Vagina (tissue), 2 donors: ENCODE results near the gene NKTR. TPM values are rescaled to one million over a fixed set of nuclear protein-coding genes. Genes with fewer than 3 reads are reported as not detected.

Experiments
- DNase-seq, 2 donors: peaks; one replicate each; pipeline ENCODE4 v3.0.0-alpha.2; 2017; ENCODE audit errors: extremely low spot score in 2 of 2
- H3K27ac ChIP-seq: fragments of 200-600 bp; sonication (generic); one replicate; pipeline ENCODE4 v1.5.1; 2019
- H3K27me3 ChIP-seq: fragments of 200-600 bp; sonication (generic); one replicate; pipeline ENCODE4 v1.5.1; 2019
- H3K36me3 ChIP-seq, 2 donors: fragments of 200-600 bp; sonication (generic); one replicate each; pipeline ENCODE4 v1.5.1; 2017 to 2019
- H3K4me1 ChIP-seq: fragments of 200-600 bp; sonication (generic); one replicate; pipeline ENCODE4 v1.5.1; 2019
- H3K4me3 ChIP-seq, 2 donors: fragments of 200-600 bp; sonication (generic); 1 replicate in 1 of 2; 2 replicates in 1 of 2; pipeline ENCODE4 v1.5.1; 2016 to 2019
- H3K9me3 ChIP-seq: fragments of 200-600 bp; sonication (generic); one replicate; pipeline ENCODE4 v1.5.1; 2019
- CTCF ChIP-seq, 3 experiments: fragments of 450-650 bp in 2 of 3; fragments of 200-600 bp in 1 of 3; sonication (generic) in 1 of 3; IDR thresholded peaks; one replicate each; pipeline ENCODE4 v1.5.1; 2017 to 2019; ENCODE audit warnings: antibody characterized with exemption in 3 of 3, mild to moderate bottlenecking in 2 of 3, moderate library complexity in 2 of 3
- POLR2A ChIP-seq, 2 donors: fragments of 450-650 bp; IDR thresholded peaks; one replicate each; pipeline ENCODE4 v1.6.1; 2017; ENCODE audit warnings: antibody characterized with exemption in 2 of 2, mild to moderate bottlenecking in 2 of 2, moderate library complexity in 2 of 2
- POLR2AphosphoS5 ChIP-seq, 2 donors: sonication (generic); formaldehyde crosslinking; IDR thresholded peaks; one replicate each; pipeline ENCODE4 v1.9.0; 2017; ENCODE audit warnings: antibody characterized with exemption in 2 of 2, mild to moderate bottlenecking in 2 of 2, low read depth in 1 of 2; ENCODE audit not compliant: insufficient read depth in 1 of 2
- intact Hi-C: fragments of 100-400 bp; cut with DNase I; formaldehyde crosslinking; loops from one replicate; pipeline ENCODE4 v1.15.1; 2023
- total RNA-seq: library from RNA; depleted of rRNA; stranded (reverse); fragments of >200 nt; gene quantifications from one replicate; pipeline ENCODE4 v1.2.3, GENCODE V29; 2016

Gene NKTR
- total RNA-seq, 1 donor from 2014 or later = 128 TPM

- Histone ChIP-seq H3K36me3 (peaks cover 0 to 77% of the 10 kb centered on the region in 2 donors), H3K9me3 (no peaks in the 10 kb centered on the region), H3K4me1 (no peaks in the 10 kb centered on the region), H3K27me3 (no peaks in the 10 kb centered on the region), H3K27ac (no peak overlapping the region), H3K4me3 (no peak overlapping the region)
- no peak for TF ChIP-seq POLR2AphosphoS5 (IDR thresholded peaks at IDR 0.05; ENCODE audit: insufficient read depth in 1 of 2, low read depth in 1 of 2)
- TF ChIP-seq CTCF (IDR thresholded peaks at IDR 0.05) = no peak
- TF ChIP-seq POLR2A (IDR thresholded peaks at IDR 0.05) = no peak
- intact Hi-C loops = no loop called here
- DNase-seq = no peak
Measured at GRCh38 chr3:42562047-42562907, 38.2 kb upstream of the NKTR start.

- no peak overlapping the region for H3K27ac ChIP-seq
- H3K36me3 ChIP-seq = peaks cover 0 to 43% of the 10 kb centered on the region in 2 donors
- TF ChIP-seq POLR2A (IDR thresholded peaks at IDR 0.05) (no peak), POLR2AphosphoS5 (IDR thresholded peaks at IDR 0.05; ENCODE audit: insufficient read depth in 1 of 2, low read depth in 1 of 2) (no peak), CTCF (IDR thresholded peaks at IDR 0.05) (no peak)
- H3K27me3 ChIP-seq = no peaks in the 10 kb centered on the region
- no peaks in the 10 kb centered on the region for H3K4me1 ChIP-seq
- H3K4me3 ChIP-seq = no peak overlapping the region
- no peak for DNase-seq
- no peaks in the 10 kb centered on the region for H3K9me3 ChIP-seq
- intact Hi-C loops = no loop called here
Measured at GRCh38 chr3:42569593-42570142, 30.8 kb upstream of the NKTR start.

- Histone ChIP-seq H3K4me1 (no peaks in the 10 kb centered on the region), H3K27me3 (no peaks in the 10 kb centered on the region), H3K4me3 (no peak overlapping the region), H3K27ac (no peak overlapping the region), H3K9me3 (no peaks in the 10 kb centered on the region), H3K36me3 (peaks cover 0 to 26% of the 10 kb centered on the region in 2 donors)
- intact Hi-C loops = no loop called here
- no peak for TF ChIP-seq POLR2AphosphoS5 (IDR thresholded peaks at IDR 0.05; ENCODE audit: insufficient read depth in 1 of 2, low read depth in 1 of 2)
- no peak for TF ChIP-seq POLR2A (IDR thresholded peaks at IDR 0.05)
- no peak for TF ChIP-seq CTCF (IDR thresholded peaks at IDR 0.05)
- no peak for DNase-seq
Measured at GRCh38 chr3:42572278-42572677, 28.2 kb upstream of the NKTR start.

GRCh38 chr3:42575137-42575741 lies 25.2 kb upstream of the NKTR start:
- intact Hi-C loops = no loop called here
- H3K36me3 ChIP-seq = peaks cover 0 to 14% of the 10 kb centered on the region in 2 donors

More at GRCh38 chr3:42575137-42575741, 25.2 kb upstream of the NKTR start:
- Histone ChIP-seq H3K4me1 (peaks cover 4% of the 10 kb centered on the region), H3K27ac (no peak overlapping the region), H3K27me3 (no peaks in the 10 kb centered on the region), H3K9me3 (no peaks in the 10 kb centered on the region), H3K4me3 (no peak overlapping the region)
- TF ChIP-seq POLR2A (IDR thresholded peaks at IDR 0.05) (no peak), POLR2AphosphoS5 (IDR thresholded peaks at IDR 0.05; ENCODE audit: insufficient read depth in 1 of 2, low read depth in 1 of 2) (no peak), CTCF (IDR thresholded peaks at IDR 0.05) (no peak)
- DNase-seq = no peak
